Measurements from ENCODE around the gene RCAN3. TPM values are rescaled to one million over a fixed set of nuclear protein-coding genes. Genes with fewer than 3 reads are reported as not detected.
"Not testable (repeated sequence)": the region's sequence is repeated elsewhere in the genome, so short reads cannot be mapped to it uniquely, and the experiment has no call there.

RCAN3 gene
- total and polyA plus RNA-seq, 8 donors: 2.9 to 52.0 (median 8.7) TPM

DNA sequence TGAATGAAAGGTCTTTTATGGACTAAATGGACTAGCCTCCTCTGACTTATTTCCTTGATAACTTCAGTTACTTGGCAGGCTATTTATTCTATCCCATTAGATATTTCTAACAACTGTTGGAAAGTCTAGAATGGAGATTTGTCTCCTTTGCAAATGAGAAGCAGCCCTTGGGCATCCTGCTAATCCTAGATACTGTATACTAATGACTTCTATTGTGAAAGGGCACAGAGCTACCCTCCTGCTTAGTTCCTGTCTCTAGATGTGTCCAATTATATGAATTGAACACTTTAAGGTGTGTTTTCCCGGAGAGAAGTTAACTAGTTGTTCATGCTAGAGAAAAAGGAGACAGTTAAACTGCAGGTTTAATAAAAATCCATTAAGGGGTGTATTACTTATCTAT lies 43.0 kb downstream of the RCAN3 start:
- peaks cover 10 to 20% (median 12%) of the 10 kb centered on the region in 4 donors for H3K4me1 ChIP-seq
- WGBS, 5 donors: 44 to 67% (median 56%) methylated on average over 1 of the region's 1 CpG
- H3K27me3 ChIP-seq: no peaks in the 10 kb centered on the region
- TF ChIP-seq POLR2AphosphoS5 (IDR thresholded peaks at IDR 0.05) (no peak), EP300 (IDR thresholded peaks at IDR 0.05) (no peak), POLR2A (IDR thresholded peaks at IDR 0.05) (no peak)
- TF ChIP-seq, protein P1, sequence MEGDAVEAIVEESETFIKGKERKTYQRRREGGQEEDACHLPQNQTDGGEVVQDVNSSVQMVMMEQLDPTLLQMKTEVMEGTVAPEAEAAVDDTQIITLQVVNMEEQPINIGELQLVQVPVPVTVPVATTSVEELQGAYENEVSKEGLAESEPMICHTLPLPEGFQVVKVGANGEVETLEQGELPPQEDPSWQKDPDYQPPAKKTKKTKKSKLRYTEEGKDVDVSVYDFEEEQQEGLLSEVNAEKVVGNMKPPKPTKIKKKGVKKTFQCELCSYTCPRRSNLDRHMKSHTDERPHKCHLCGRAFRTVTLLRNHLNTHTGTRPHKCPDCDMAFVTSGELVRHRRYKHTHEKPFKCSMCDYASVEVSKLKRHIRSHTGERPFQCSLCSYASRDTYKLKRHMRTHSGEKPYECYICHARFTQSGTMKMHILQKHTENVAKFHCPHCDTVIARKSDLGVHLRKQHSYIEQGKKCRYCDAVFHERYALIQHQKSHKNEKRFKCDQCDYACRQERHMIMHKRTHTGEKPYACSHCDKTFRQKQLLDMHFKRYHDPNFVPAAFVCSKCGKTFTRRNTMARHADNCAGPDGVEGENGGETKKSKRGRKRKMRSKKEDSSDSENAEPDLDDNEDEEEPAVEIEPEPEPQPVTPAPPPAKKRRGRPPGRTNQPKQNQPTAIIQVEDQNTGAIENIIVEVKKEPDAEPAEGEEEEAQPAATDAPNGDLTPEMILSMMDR (IDR thresholded peaks at IDR 0.05): no peak
- DNase-seq: no peak
- H3K36me3 ChIP-seq: no peaks in the 10 kb centered on the region
- H3K27ac ChIP-seq: peak overlapping the region in 1 of 5 donors; percentile 6
- H3K9me3 ChIP-seq: no peaks in the 10 kb centered on the region
- no peak overlapping the region for H3K4me3 ChIP-seq
- intact Hi-C loops (cut with DNase I; ENCODE audit: low total_unique reads): no loop called here

DNA sequence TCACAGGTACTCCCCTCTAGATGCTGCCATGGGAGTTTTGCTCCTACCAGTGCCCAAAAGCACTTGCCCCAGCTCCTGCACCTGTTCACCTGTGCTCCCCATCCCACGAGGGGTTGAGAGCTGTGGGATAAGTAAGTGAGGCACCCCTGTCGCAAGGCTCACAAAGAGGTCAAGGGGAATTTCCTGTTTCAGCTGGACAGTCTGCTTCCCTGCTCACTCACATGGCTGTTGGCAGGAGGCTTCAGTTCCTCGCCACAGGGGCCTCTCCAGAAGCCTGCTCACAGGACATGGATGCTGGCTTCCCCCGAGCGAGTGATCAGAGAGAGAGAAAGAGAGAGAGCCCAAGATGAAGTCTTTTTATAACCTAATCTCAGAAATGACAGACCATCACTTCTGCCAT lies 44.6 kb downstream of the RCAN3 start:
- H3K27me3 ChIP-seq: peaks cover 0 to 6% (median 0%) of the 10 kb centered on the region in 3 donors
- 71 to 88% (median 81%) methylated on average over 5 of the region's 5 CpGs for WGBS, 5 donors
- H3K27ac ChIP-seq: no peak overlapping the region
- peak in 1 of 2 donors; percentile 11 for DNase-seq
- no peaks in the 10 kb centered on the region for H3K36me3 ChIP-seq
- peaks cover 0 to 11% (median 5%) of the 10 kb centered on the region in 4 donors for H3K4me1 ChIP-seq
- no peak overlapping the region for H3K4me3 ChIP-seq
- no peak for TF ChIP-seq POLR2A (IDR thresholded peaks at IDR 0.05)
- no peak for TF ChIP-seq EP300 (IDR thresholded peaks at IDR 0.05)
- no peak for TF ChIP-seq POLR2AphosphoS5 (IDR thresholded peaks at IDR 0.05)
- TF ChIP-seq, protein P1 (IDR thresholded peaks at IDR 0.05): no peak
- H3K9me3 ChIP-seq: no peaks in the 10 kb centered on the region
- intact Hi-C loops (cut with DNase I; ENCODE audit: low total_unique reads): no loop called here

DNA sequence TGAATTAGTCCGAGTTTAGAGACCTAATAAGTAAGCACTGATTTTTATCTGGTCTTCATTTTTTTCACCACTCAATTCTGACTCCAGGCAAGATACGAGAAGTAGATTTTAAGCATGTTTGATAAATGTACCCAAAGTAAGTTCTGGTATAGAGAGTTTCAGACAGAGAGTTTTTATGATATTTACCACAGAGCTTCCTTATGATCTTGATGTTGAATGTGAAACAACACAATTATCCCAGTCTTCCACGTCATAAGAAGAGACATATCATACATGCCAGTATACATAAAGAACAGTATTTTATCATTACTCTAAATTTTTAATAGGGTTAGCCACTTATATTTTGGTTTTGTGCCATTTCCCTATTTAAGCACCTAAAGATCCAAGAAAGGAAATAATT lies 45.4 kb downstream of the RCAN3 start:
- H3K4me1 ChIP-seq: peaks cover 0 to 9% (median 3%) of the 10 kb centered on the region in 4 donors
- 64 to 76% (median 69%) methylated on average over 3 of the region's 3 CpGs for WGBS, 5 donors
- H3K27ac ChIP-seq: no peak overlapping the region
- intact Hi-C loops (cut with DNase I; ENCODE audit: low total_unique reads): no loop called here
- H3K4me3 ChIP-seq: no peak overlapping the region
- DNase-seq: no peak
- H3K27me3 ChIP-seq: peaks cover 0 to 6% (median 0%) of the 10 kb centered on the region in 3 donors
- no peaks in the 10 kb centered on the region for H3K9me3 ChIP-seq
- no peak for TF ChIP-seq POLR2AphosphoS5 (IDR thresholded peaks at IDR 0.05)
- TF ChIP-seq, protein P1 (IDR thresholded peaks at IDR 0.05): no peak
- TF ChIP-seq EP300 (IDR thresholded peaks at IDR 0.05): no peak
- no peak for TF ChIP-seq POLR2A (IDR thresholded peaks at IDR 0.05)
- no peaks in the 10 kb centered on the region for H3K36me3 ChIP-seq

DNA sequence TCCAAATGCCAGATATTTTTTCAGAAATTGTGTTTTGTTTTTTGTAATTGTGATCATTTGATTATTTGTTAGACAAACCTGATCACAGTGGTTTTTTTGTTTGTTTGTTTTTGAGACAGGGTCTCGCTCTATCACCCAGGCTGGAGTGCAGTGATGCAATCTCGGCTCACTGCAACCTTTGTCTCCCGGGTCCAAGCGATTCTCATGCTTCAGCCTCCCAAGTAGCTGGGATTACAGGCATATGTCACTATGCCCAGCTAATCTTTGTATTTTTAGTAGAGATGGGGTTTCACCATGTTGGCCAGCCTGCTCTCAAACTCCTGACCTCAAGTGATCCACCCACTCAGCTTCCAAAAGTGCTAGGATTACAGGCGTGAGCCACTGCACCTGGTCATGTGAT lies 46.6 kb downstream of the RCAN3 start:
- intact Hi-C loops (cut with DNase I; ENCODE audit: low total_unique reads); H3K4me1 ChIP-seq; H3K4me3 ChIP-seq; H3K36me3 ChIP-seq; H3K27ac ChIP-seq; H3K9me3 ChIP-seq: not testable (repeated sequence)
- 62 to 82% (median 70%) methylated on average over 5 of the region's 5 CpGs for WGBS, 5 donors
- DNase-seq: peak in 1 of 2 donors; percentile 9
- peaks cover 0 to 13% (median 0%) of the 10 kb centered on the region in 3 donors for H3K27me3 ChIP-seq

DNA sequence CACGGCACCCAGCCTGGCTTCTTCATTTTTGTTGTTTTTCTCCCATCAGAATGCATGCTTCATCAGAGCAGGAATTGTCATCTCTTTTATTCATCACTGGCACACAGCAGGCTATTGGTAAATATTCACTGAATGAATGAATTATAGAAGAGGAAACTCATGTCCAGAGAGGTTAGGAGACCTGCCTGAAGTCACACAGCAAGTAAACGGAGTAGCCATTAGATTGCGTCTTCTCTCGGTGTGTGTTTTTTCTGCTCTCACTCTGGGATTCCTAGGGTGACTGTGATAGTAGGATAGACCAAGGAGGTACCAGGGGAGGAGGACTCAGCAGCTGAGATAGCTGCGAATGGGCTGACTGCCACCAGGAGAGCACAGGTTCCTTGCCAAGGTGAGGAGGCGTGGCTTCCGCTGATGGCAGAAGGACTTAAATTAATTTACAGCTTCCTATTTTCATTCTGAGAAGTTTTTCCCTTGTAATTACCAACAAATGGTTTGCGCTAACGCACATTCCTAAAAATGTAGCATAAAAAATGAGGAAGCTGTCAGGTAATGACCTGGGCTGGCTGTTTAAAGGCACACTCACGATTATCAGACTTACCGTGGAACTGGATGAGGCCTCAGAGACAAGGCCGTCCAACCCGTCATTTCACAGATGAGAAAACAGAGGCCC lies 48.8 kb downstream of the RCAN3 start:
- H3K27ac ChIP-seq: no peak overlapping the region
- no peaks in the 10 kb centered on the region for H3K36me3 ChIP-seq
- WGBS, 5 donors: 61 to 68% (median 62%) methylated on average over 13 of the region's 13 CpGs
- H3K9me3 ChIP-seq: no peaks in the 10 kb centered on the region
- intact Hi-C loops (cut with DNase I; ENCODE audit: low total_unique reads): no loop called here
- peaks cover 5 to 35% (median 10%) of the 10 kb centered on the region in 3 donors for H3K27me3 ChIP-seq
- H3K4me1 ChIP-seq: peaks cover 7 to 24% (median 15%) of the 10 kb centered on the region in 4 donors
- no peak overlapping the region for H3K4me3 ChIP-seq
- TF ChIP-seq POLR2A (IDR thresholded peaks at IDR 0.05) (no peak), POLR2AphosphoS5 (IDR thresholded peaks at IDR 0.05) (no peak), EP300 (IDR thresholded peaks at IDR 0.05) (no peak)
- TF ChIP-seq, protein P1 (IDR thresholded peaks at IDR 0.05): no peak
- DNase-seq: peak; percentile 37 to 55
